A549 (cell line): ENCODE measurements around the gene STARD13.

Experiments used
- CBX2 ChIP-seq: fragments of 200-600 bp; sonication (generic); IDR thresholded peaks from 2 replicates; pipeline ENCODE4 v1.6.1; 2016; ENCODE audit warnings: low read depth, mild to moderate bottlenecking, borderline replicate concordance
- CHD2 ChIP-seq: fragments of 150-350 bp; IDR thresholded peaks from 2 replicates; pipeline ENCODE4 v1.6.1; 2014; ENCODE audit warnings: low read length; ENCODE audit not compliant: partially characterized antibody
- EP300 ChIP-seq, 2 experiments: fragments of >200 bp; sonication (Bioruptor Twin); formaldehyde crosslinking; IDR thresholded peaks; 2 replicates in 1 of 2; 3 replicates in 1 of 2; pipeline ENCODE4 v1.6.1; 2016 to 2017
- POLR2A ChIP-seq: IDR thresholded peaks from 2 replicates; pipeline ENCODE4 v1.6.1; 2012; ENCODE audit warnings: mild to moderate bottlenecking, low read length
- RCOR1 ChIP-seq: fragments of 150-350 bp; IDR thresholded peaks from 2 replicates; pipeline ENCODE4 v1.6.1; 2014; ENCODE audit warnings: antibody characterized with exemption, low read length, low read depth
- SMC3 ChIP-seq: fragments of >200 bp; sonication (Bioruptor Twin); formaldehyde crosslinking; IDR thresholded peaks from 3 replicates; pipeline ENCODE4 v1.6.1; 2018; ENCODE audit warnings: inconsistent platforms
- TF ChIP-seq, protein P1 (sequence below): fragments of >200 bp; sonication (Bioruptor Twin); formaldehyde crosslinking; IDR thresholded peaks from 3 replicates; pipeline ENCODE4 v1.5.1; 2016
- TF ChIP-seq, protein P2 (sequence below): IDR thresholded peaks from 2 replicates; pipeline ENCODE4 v1.6.1; 2012
- TF ChIP-seq, protein P3 (sequence below): fragments of 450-650 bp; IDR thresholded peaks from 2 replicates; pipeline ENCODE4 v1.6.1; 2014; ENCODE audit warnings: antibody characterized with exemption
- TF ChIP-seq, protein P4 (sequence below): fragments of 200-600 bp; sonication (generic); IDR thresholded peaks from 2 replicates; pipeline ENCODE4 v1.6.1; 2016; ENCODE audit warnings: antibody characterized with exemption, mild to moderate bottlenecking, moderate library complexity

DNA sequence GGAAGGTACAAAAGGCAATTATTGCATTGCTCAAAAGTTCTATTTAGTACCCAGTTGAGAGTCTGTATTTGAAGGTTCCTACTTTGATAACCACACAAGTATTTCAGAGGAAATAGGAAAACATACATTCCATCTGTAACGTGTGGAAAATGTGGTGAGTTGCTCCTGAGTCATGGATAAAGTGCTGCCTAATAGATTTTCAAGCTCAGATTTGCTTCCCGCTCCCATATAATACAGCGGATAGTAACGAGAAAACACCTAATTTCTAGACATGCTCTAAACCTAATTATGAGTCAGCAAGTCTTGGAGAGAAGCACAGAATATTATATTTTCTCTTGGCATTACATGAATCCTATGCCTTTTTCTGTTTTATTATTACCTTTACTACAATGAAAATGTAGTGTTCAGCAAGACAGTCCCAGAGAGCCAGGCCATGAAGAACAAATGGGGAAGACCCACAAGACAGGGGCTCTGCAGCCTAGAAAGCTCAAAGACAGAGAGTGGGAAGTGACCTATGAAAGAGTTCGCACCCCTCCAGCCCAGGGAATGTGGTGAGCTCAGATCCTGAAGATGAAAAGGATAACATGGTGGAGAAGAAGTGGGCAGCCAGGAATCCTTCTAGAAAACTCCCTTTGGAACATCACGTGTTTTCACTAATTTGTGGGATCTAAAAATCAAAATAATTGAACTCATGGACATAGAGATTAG is 116.1 kb downstream of the STARD13 start:
- TF ChIP-seq, protein P1, sequence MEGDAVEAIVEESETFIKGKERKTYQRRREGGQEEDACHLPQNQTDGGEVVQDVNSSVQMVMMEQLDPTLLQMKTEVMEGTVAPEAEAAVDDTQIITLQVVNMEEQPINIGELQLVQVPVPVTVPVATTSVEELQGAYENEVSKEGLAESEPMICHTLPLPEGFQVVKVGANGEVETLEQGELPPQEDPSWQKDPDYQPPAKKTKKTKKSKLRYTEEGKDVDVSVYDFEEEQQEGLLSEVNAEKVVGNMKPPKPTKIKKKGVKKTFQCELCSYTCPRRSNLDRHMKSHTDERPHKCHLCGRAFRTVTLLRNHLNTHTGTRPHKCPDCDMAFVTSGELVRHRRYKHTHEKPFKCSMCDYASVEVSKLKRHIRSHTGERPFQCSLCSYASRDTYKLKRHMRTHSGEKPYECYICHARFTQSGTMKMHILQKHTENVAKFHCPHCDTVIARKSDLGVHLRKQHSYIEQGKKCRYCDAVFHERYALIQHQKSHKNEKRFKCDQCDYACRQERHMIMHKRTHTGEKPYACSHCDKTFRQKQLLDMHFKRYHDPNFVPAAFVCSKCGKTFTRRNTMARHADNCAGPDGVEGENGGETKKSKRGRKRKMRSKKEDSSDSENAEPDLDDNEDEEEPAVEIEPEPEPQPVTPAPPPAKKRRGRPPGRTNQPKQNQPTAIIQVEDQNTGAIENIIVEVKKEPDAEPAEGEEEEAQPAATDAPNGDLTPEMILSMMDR, result no peak
- TF ChIP-seq RCOR1 (no peak), POLR2A (no peak), EP300 (IDR thresholded peaks at IDR 0.05) (no peak), CHD2 (no peak), CBX2 (no peak), SMC3 (no peak)
- TF ChIP-seq, protein P2, sequence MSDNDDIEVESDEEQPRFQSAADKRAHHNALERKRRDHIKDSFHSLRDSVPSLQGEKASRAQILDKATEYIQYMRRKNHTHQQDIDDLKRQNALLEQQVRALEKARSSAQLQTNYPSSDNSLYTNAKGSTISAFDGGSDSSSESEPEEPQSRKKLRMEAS, result no peak
- TF ChIP-seq, protein P3, sequence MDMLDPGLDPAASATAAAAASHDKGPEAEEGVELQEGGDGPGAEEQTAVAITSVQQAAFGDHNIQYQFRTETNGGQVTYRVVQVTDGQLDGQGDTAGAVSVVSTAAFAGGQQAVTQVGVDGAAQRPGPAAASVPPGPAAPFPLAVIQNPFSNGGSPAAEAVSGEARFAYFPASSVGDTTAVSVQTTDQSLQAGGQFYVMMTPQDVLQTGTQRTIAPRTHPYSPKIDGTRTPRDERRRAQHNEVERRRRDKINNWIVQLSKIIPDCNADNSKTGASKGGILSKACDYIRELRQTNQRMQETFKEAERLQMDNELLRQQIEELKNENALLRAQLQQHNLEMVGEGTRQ, result no peak
- TF ChIP-seq, protein P4, sequence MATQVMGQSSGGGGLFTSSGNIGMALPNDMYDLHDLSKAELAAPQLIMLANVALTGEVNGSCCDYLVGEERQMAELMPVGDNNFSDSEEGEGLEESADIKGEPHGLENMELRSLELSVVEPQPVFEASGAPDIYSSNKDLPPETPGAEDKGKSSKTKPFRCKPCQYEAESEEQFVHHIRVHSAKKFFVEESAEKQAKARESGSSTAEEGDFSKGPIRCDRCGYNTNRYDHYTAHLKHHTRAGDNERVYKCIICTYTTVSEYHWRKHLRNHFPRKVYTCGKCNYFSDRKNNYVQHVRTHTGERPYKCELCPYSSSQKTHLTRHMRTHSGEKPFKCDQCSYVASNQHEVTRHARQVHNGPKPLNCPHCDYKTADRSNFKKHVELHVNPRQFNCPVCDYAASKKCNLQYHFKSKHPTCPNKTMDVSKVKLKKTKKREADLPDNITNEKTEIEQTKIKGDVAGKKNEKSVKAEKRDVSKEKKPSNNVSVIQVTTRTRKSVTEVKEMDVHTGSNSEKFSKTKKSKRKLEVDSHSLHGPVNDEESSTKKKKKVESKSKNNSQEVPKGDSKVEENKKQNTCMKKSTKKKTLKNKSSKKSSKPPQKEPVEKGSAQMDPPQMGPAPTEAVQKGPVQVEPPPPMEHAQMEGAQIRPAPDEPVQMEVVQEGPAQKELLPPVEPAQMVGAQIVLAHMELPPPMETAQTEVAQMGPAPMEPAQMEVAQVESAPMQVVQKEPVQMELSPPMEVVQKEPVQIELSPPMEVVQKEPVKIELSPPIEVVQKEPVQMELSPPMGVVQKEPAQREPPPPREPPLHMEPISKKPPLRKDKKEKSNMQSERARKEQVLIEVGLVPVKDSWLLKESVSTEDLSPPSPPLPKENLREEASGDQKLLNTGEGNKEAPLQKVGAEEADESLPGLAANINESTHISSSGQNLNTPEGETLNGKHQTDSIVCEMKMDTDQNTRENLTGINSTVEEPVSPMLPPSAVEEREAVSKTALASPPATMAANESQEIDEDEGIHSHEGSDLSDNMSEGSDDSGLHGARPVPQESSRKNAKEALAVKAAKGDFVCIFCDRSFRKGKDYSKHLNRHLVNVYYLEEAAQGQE, result no peak
